ENCODE data around the gene ABCB10. TPM values are rescaled to one million over a fixed set of nuclear protein-coding genes. Genes with fewer than 3 reads are reported as not detected.
A peak's percentile ranks its signal among the peaks of the same experiment; 100 is the strongest.

Gene ABCB10
- total RNA-seq, 1 donor from 2014 or later, result 11.5 TPM

DNA sequence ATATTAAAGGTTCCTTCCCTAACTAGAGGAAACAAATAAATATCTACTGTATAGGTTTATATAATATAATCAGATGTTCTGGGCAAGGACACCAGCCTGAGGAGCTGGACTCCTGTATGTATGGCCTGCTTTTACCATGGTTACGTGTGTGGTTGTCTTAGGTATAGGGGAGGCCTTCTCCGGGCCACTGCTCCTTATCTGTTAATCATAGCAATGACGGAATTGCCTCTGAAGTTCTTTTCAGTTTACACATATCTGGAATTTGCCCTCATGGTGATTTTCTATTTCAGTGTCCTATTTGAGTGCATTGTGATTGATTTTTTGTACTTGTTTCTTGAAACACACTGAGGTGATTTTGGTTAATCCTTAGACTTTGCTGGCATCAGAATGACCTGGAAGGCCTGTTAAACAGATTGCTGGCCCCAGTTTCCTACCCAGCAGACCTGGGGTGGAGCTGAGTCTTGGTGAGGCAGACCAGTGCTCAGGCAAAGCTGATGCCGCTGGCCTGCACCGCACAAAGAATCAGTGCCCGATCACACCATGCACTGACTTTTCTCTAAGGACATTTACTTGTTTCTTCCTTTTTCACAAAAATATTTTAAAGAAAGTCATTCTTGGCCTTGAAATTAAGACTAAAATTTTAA, 18.5 kb downstream of the ABCB10 start:
- Histone ChIP-seq H3K4me1 (ENCODE audit: control insufficient read depth in 3 of 3, insufficient read depth in 3 of 3, low read length in 3 of 3) (no peaks in the 10 kb centered on the region), H3K9me3 (ENCODE audit: control insufficient read depth in 3 of 3, low read length in 3 of 3) (no peaks in the 10 kb centered on the region), H3K27me3 (ENCODE audit: control insufficient read depth in 3 of 3, insufficient read depth in 3 of 3, low read length in 3 of 3) (no peaks in the 10 kb centered on the region), H3K36me3 (ENCODE audit: control insufficient read depth in 3 of 3, insufficient read depth in 3 of 3, low read length in 3 of 3) (peaks cover 36 to 58% (median 53%) of the 10 kb centered on the region in 3 donors), H3K4me3 (ENCODE audit: low read length in 3 of 3) (no peak overlapping the region), H3K9ac (ENCODE audit: low read depth in 1 of 3, low read length in 3 of 3) (peak overlapping the region in 1 of 3 donors; percentile 16), H3K27ac (ENCODE audit: low read depth, low read length) (no peak overlapping the region)

DNA sequence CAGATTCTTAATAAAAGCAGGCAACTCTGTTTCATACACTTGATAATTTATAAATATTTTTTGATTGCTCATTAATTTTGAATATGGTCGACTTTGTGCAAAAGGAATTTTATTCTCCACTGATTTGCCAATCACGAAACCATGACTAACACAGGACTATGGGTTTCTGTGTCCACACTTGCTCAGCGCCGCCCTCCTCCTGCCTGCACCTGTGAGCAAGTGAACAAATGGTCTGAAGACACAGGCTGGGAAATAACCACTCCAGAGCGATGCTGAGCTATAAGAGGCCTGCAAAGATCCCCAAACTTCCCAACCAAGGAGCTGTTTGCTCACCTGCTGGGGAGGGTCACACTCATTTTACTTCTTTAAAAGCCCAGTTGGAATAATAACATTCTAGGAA, 19.6 kb downstream of the ABCB10 start:
- Histone ChIP-seq H3K36me3 (ENCODE audit: control insufficient read depth in 3 of 3, insufficient read depth in 3 of 3, low read length in 3 of 3) (peaks cover 32 to 52% (median 51%) of the 10 kb centered on the region in 3 donors), H3K9ac (ENCODE audit: low read depth in 1 of 3, low read length in 3 of 3) (no peak overlapping the region), H3K27ac (ENCODE audit: low read depth, low read length) (no peak overlapping the region), H3K27me3 (ENCODE audit: control insufficient read depth in 3 of 3, insufficient read depth in 3 of 3, low read length in 3 of 3) (no peaks in the 10 kb centered on the region), H3K4me1 (ENCODE audit: control insufficient read depth in 3 of 3, insufficient read depth in 3 of 3, low read length in 3 of 3) (no peaks in the 10 kb centered on the region), H3K9me3 (ENCODE audit: control insufficient read depth in 3 of 3, low read length in 3 of 3) (no peaks in the 10 kb centered on the region), H3K4me3 (ENCODE audit: low read length in 3 of 3) (no peak overlapping the region)

GRCh38 chr1:229537894-229538293, 20.6 kb downstream of the ABCB10 start:
- Histone ChIP-seq H3K36me3 (ENCODE audit: control insufficient read depth in 3 of 3, insufficient read depth in 3 of 3, low read length in 3 of 3) (peaks cover 28 to 47% (median 46%) of the 10 kb centered on the region in 3 donors), H3K4me1 (ENCODE audit: control insufficient read depth in 3 of 3, insufficient read depth in 3 of 3, low read length in 3 of 3) (no peaks in the 10 kb centered on the region), H3K9me3 (ENCODE audit: control insufficient read depth in 3 of 3, low read length in 3 of 3) (no peaks in the 10 kb centered on the region), H3K27me3 (ENCODE audit: control insufficient read depth in 3 of 3, insufficient read depth in 3 of 3, low read length in 3 of 3) (no peaks in the 10 kb centered on the region), H3K27ac (ENCODE audit: low read depth, low read length) (no peak overlapping the region), H3K9ac (ENCODE audit: low read depth in 1 of 3, low read length in 3 of 3) (no peak overlapping the region), H3K4me3 (ENCODE audit: low read length in 3 of 3) (no peak overlapping the region)

GRCh38 chr1:229536982-229537381, 21.5 kb downstream of the ABCB10 start:
- Histone ChIP-seq H3K27ac (ENCODE audit: low read depth, low read length) (no peak overlapping the region), H3K4me3 (ENCODE audit: low read length in 3 of 3) (no peak overlapping the region), H3K27me3 (ENCODE audit: control insufficient read depth in 3 of 3, insufficient read depth in 3 of 3, low read length in 3 of 3) (no peaks in the 10 kb centered on the region), H3K9me3 (ENCODE audit: control insufficient read depth in 3 of 3, low read length in 3 of 3) (no peaks in the 10 kb centered on the region), H3K9ac (ENCODE audit: low read depth in 1 of 3, low read length in 3 of 3) (no peak overlapping the region), H3K4me1 (ENCODE audit: control insufficient read depth in 3 of 3, insufficient read depth in 3 of 3, low read length in 3 of 3) (no peaks in the 10 kb centered on the region), H3K36me3 (ENCODE audit: control insufficient read depth in 3 of 3, insufficient read depth in 3 of 3, low read length in 3 of 3) (peaks cover 27 to 46% (median 40%) of the 10 kb centered on the region in 3 donors)

GRCh38 chr1:229535230-229535629, 23.3 kb downstream of the ABCB10 start:
- H3K9ac ChIP-seq (ENCODE audit: low read depth in 1 of 3, low read length in 3 of 3), result no peak overlapping the region

GRCh38 chr1:229531326-229531725, 27.2 kb downstream of the ABCB10 start:
- H3K27ac ChIP-seq (ENCODE audit: low read depth, low read length), result no peak overlapping the region
- H3K9ac ChIP-seq (ENCODE audit: low read depth in 1 of 3, low read length in 3 of 3), result no peak overlapping the region
- H3K9me3 ChIP-seq (ENCODE audit: control insufficient read depth in 3 of 3, low read length in 3 of 3), result no peaks in the 10 kb centered on the region
- no peak overlapping the region for H3K4me3 ChIP-seq (ENCODE audit: low read length in 3 of 3)
- H3K27me3 ChIP-seq (ENCODE audit: control insufficient read depth in 3 of 3, insufficient read depth in 3 of 3, low read length in 3 of 3), result no peaks in the 10 kb centered on the region
- no peaks in the 10 kb centered on the region for H3K4me1 ChIP-seq (ENCODE audit: control insufficient read depth in 3 of 3, insufficient read depth in 3 of 3, low read length in 3 of 3)
- peaks cover 29 to 46% (median 44%) of the 10 kb centered on the region in 3 donors for H3K36me3 ChIP-seq (ENCODE audit: control insufficient read depth in 3 of 3, insufficient read depth in 3 of 3, low read length in 3 of 3)

More at GRCh38 chr1:229535230-229535629, 23.3 kb downstream of the ABCB10 start:
- Histone ChIP-seq H3K27me3 (ENCODE audit: control insufficient read depth in 3 of 3, insufficient read depth in 3 of 3, low read length in 3 of 3) (no peaks in the 10 kb centered on the region), H3K9me3 (ENCODE audit: control insufficient read depth in 3 of 3, low read length in 3 of 3) (no peaks in the 10 kb centered on the region), H3K4me3 (ENCODE audit: low read length in 3 of 3) (no peak overlapping the region), H3K4me1 (ENCODE audit: control insufficient read depth in 3 of 3, insufficient read depth in 3 of 3, low read length in 3 of 3) (no peaks in the 10 kb centered on the region), H3K27ac (ENCODE audit: low read depth, low read length) (no peak overlapping the region), H3K36me3 (ENCODE audit: control insufficient read depth in 3 of 3, insufficient read depth in 3 of 3, low read length in 3 of 3) (peaks cover 34 to 53% (median 40%) of the 10 kb centered on the region in 3 donors)

- Histone ChIP-seq H3K27ac (ENCODE audit: low read depth, low read length) (no peak overlapping the region), H3K27me3 (ENCODE audit: control insufficient read depth in 3 of 3, insufficient read depth in 3 of 3, low read length in 3 of 3) (no peaks in the 10 kb centered on the region), H3K36me3 (ENCODE audit: control insufficient read depth in 3 of 3, insufficient read depth in 3 of 3, low read length in 3 of 3) (peaks cover 29 to 53% (median 51%) of the 10 kb centered on the region in 3 donors)
These were observed 28.9 kb downstream of the ABCB10 start for GRCh38 chr1:229529639-229530038.

DNA sequence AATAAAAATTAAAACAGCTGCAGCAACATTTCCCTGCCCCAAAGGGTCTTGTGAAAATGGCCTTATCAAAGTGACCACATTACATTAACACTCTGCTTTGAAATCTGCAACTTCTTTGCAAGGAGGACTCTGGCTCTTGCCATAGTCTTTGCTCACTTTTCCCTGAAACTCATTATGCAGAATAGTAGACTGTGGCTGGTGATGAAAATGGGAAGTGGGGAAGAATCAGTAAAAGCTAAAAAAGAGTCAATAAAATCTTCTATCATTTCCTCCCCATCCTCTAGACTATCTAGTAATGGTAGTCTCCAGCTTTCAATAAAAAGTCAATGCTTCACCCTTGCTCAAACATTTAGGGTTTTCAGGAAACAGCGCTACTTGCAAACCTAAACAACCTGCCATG, 31.8 kb downstream of the ABCB10 start:
- peaks cover 46 to 72% (median 60%) of the 10 kb centered on the region in 3 donors for H3K36me3 ChIP-seq (ENCODE audit: control insufficient read depth in 3 of 3, insufficient read depth in 3 of 3, low read length in 3 of 3)
- H3K4me3 ChIP-seq (ENCODE audit: low read length in 3 of 3), result no peak overlapping the region
- no peaks in the 10 kb centered on the region for H3K4me1 ChIP-seq (ENCODE audit: control insufficient read depth in 3 of 3, insufficient read depth in 3 of 3, low read length in 3 of 3)
- no peaks in the 10 kb centered on the region for H3K9me3 ChIP-seq (ENCODE audit: control insufficient read depth in 3 of 3, low read length in 3 of 3)
- no peak overlapping the region for H3K9ac ChIP-seq (ENCODE audit: low read depth in 1 of 3, low read length in 3 of 3)
- no peak overlapping the region for H3K27ac ChIP-seq (ENCODE audit: low read depth, low read length)
- H3K27me3 ChIP-seq (ENCODE audit: control insufficient read depth in 3 of 3, insufficient read depth in 3 of 3, low read length in 3 of 3), result no peaks in the 10 kb centered on the region

More at GRCh38 chr1:229529639-229530038, 28.9 kb downstream of the ABCB10 start:
- Histone ChIP-seq H3K9me3 (ENCODE audit: control insufficient read depth in 3 of 3, low read length in 3 of 3) (no peaks in the 10 kb centered on the region), H3K9ac (ENCODE audit: low read depth in 1 of 3, low read length in 3 of 3) (no peak overlapping the region), H3K4me3 (ENCODE audit: low read length in 3 of 3) (no peak overlapping the region), H3K4me1 (ENCODE audit: control insufficient read depth in 3 of 3, insufficient read depth in 3 of 3, low read length in 3 of 3) (no peaks in the 10 kb centered on the region)

- H3K4me1 ChIP-seq (ENCODE audit: control insufficient read depth in 3 of 3, insufficient read depth in 3 of 3, low read length in 3 of 3), result no peaks in the 10 kb centered on the region
These were observed 35.5 kb downstream of the ABCB10 start for GRCh38 chr1:229523052-229523451.

DNA sequence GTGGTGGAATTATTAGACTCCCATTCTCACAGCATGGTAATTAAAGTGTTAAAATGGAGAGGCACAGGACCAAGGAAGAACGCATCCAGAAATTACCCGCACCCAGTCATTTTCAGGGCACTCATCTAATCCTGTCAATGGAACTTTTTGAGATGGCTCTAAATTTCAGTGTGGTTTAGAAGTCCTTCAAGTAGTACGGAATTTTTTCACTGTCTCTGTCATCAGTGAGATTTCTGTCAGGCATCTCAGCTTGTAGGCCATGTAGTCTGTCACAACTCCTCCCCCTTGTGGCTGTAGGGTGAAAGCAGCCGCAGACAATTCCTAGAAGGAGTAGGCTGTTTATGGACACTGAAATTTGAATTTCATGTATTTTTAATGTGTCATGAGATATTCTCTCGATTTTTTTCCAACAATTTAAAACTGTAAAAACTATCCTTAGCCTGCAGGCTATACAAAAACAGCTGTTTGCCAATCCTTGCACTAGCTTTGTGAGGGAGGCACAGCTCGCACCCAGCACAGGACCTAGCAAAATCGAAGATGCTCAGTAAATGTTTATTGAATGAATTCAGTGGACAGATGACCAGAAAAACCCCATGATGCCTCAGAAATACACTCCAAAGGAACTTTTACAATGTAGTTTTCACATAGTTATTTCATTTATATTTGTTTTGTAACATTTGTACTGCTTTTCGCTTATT, 43.8 kb downstream of the ABCB10 start:
- peaks cover 2 to 10% (median 8%) of the 10 kb centered on the region in 3 donors for H3K36me3 ChIP-seq (ENCODE audit: control insufficient read depth in 3 of 3, insufficient read depth in 3 of 3, low read length in 3 of 3)
- H3K27ac ChIP-seq (ENCODE audit: low read depth, low read length), result no peak overlapping the region

More at GRCh38 chr1:229523052-229523451, 35.5 kb downstream of the ABCB10 start:
- Histone ChIP-seq H3K27ac (ENCODE audit: low read depth, low read length) (no peak overlapping the region), H3K36me3 (ENCODE audit: control insufficient read depth in 3 of 3, insufficient read depth in 3 of 3, low read length in 3 of 3) (peaks cover 32 to 59% (median 47%) of the 10 kb centered on the region in 3 donors), H3K9me3 (ENCODE audit: control insufficient read depth in 3 of 3, low read length in 3 of 3) (no peaks in the 10 kb centered on the region), H3K4me3 (ENCODE audit: low read length in 3 of 3) (no peak overlapping the region), H3K27me3 (ENCODE audit: control insufficient read depth in 3 of 3, insufficient read depth in 3 of 3, low read length in 3 of 3) (no peaks in the 10 kb centered on the region), H3K9ac (ENCODE audit: low read depth in 1 of 3, low read length in 3 of 3) (no peak overlapping the region)

More for the DNA sequence above, 43.8 kb downstream of the ABCB10 start:
- H3K4me1 ChIP-seq (ENCODE audit: control insufficient read depth in 3 of 3, insufficient read depth in 3 of 3, low read length in 3 of 3), result peaks cover 0 to 4% (median 0%) of the 10 kb centered on the region in 3 donors
- no peaks in the 10 kb centered on the region for H3K27me3 ChIP-seq (ENCODE audit: control insufficient read depth in 3 of 3, insufficient read depth in 3 of 3, low read length in 3 of 3)
- no peak overlapping the region for H3K4me3 ChIP-seq (ENCODE audit: low read length in 3 of 3)
- H3K9ac ChIP-seq (ENCODE audit: low read depth in 1 of 3, low read length in 3 of 3), result no peak overlapping the region
- no peaks in the 10 kb centered on the region for H3K9me3 ChIP-seq (ENCODE audit: control insufficient read depth in 3 of 3, low read length in 3 of 3)
